HepG2 (cell line): Measurements from ENCODE around the gene MTHFR. TPM values are rescaled to one million over a fixed set of nuclear protein-coding genes. Genes with fewer than 3 reads are reported as not detected.

Source experiments
- AKAP8 ChIP-seq: sonication (generic); formaldehyde crosslinking; IDR thresholded peaks from 2 replicates; pipeline ENCODE4 v1.5.1; 2020; ENCODE audit warnings: mild to moderate bottlenecking, missing genetic modification reagents
- CBX1 ChIP-seq: IDR thresholded peaks from one replicate; pipeline ENCODE4 v1.6.1; 2016; ENCODE audit warnings: antibody characterized with exemption, low read depth
- DBP ChIP-seq: sonication (generic); formaldehyde crosslinking; IDR thresholded peaks from 2 replicates; pipeline ENCODE4 v1.4.0; 2020; ENCODE audit warnings: missing genetic modification reagents; ENCODE audit errors: not compliant biosample characterization
- FOXM1 ChIP-seq: sonication (generic); formaldehyde crosslinking; IDR thresholded peaks from 2 replicates; pipeline ENCODE4 v1.5.0; 2020; ENCODE audit warnings: missing genetic modification reagents
- GMEB1 ChIP-seq: sonication (generic); formaldehyde crosslinking; IDR thresholded peaks from 2 replicates; pipeline ENCODE4 v1.5.1; 2020; ENCODE audit warnings: missing genetic modification reagents, mild to moderate bottlenecking, borderline replicate concordance
- KDM5A ChIP-seq: fragments of 200-600 bp; sonication (generic); IDR thresholded peaks from 2 replicates; pipeline ENCODE4 v1.7.0; 2018; ENCODE audit warnings: antibody characterized with exemption, mild to moderate bottlenecking, low read length, borderline replicate concordance
- KLF11 ChIP-seq: IDR thresholded peaks from 2 replicates; pipeline ENCODE4 v1.6.1; 2016; ENCODE audit warnings: missing compliant biosample characterization
- MAZ ChIP-seq, 2 experiments: sonication (generic) in 1 of 2; formaldehyde crosslinking in 1 of 2; IDR thresholded peaks; 2 replicates each; pipeline versions ENCODE4 v1.5.0 to v1.6.1; 2012 to 2020; ENCODE audit warnings: low read depth in 2 of 2, mild to moderate bottlenecking in 2 of 2, borderline replicate concordance in 1 of 2, improper control_type of control experiment in 1 of 2, low read length in 1 of 2, missing genetic modification reagents in 1 of 2, moderate library complexity in 1 of 2
- MEF2D ChIP-seq: sonication (generic); formaldehyde crosslinking; IDR thresholded peaks from 2 replicates; pipeline ENCODE4 v1.5.1; 2020; ENCODE audit warnings: mild to moderate bottlenecking, missing genetic modification reagents
- PATZ1 ChIP-seq: sonication (generic); formaldehyde crosslinking; IDR thresholded peaks from 2 replicates; pipeline ENCODE4 v1.4.0; 2020; ENCODE audit warnings: missing genetic modification reagents
- PHF21A ChIP-seq: sonication (generic); formaldehyde crosslinking; IDR thresholded peaks from 2 replicates; pipeline ENCODE4 v1.5.0; 2020; ENCODE audit warnings: mild to moderate bottlenecking, missing genetic modification reagents
- POLR2A ChIP-seq, 2 experiments: IDR thresholded peaks; 2 replicates each; pipeline ENCODE4 v1.6.1; 2011; ENCODE audit warnings: low read depth in 2 of 2, low read length in 2 of 2, mild to moderate bottlenecking in 1 of 2, moderate library complexity in 1 of 2; ENCODE audit not compliant: insufficient read depth in 1 of 2
- SNRNP70 ChIP-seq: fragments of 200-400 bp; formaldehyde crosslinking; IDR thresholded peaks from 2 replicates; pipeline ENCODE4 v1.6.1; 2017; ENCODE audit warnings: mild to moderate bottlenecking, low read depth, low read length, moderate library complexity
- ZBTB25 ChIP-seq: IDR thresholded peaks from 2 replicates; pipeline ENCODE4 v1.6.1; 2018; ENCODE audit warnings: missing genetic modification reagents
- ZNF280B ChIP-seq: sonication (generic); formaldehyde crosslinking; IDR thresholded peaks from 2 replicates; pipeline ENCODE4 v1.5.0; 2020; ENCODE audit warnings: missing genetic modification reagents, mild to moderate bottlenecking, borderline replicate concordance
- ZNF414 ChIP-seq: sonication (generic); formaldehyde crosslinking; IDR thresholded peaks from 2 replicates; pipeline ENCODE4 v1.5.0; 2020; ENCODE audit warnings: missing genetic modification reagents
- ZNF563 ChIP-seq: sonication (generic); formaldehyde crosslinking; IDR thresholded peaks from 2 replicates; pipeline ENCODE4 v1.8.0; 2022; ENCODE audit warnings: mild to moderate bottlenecking, moderate library complexity, missing genetic modification reagents
- ZNF605 ChIP-seq: sonication (generic); formaldehyde crosslinking; IDR thresholded peaks from 2 replicates; pipeline ENCODE4 v1.8.0; 2022; ENCODE audit warnings: mild to moderate bottlenecking, missing genetic modification reagents
- ZNF674 ChIP-seq: sonication (generic); formaldehyde crosslinking; IDR thresholded peaks from 2 replicates; pipeline ENCODE4 v1.5.0; 2020; ENCODE audit warnings: low read depth, mild to moderate bottlenecking, missing genetic modification reagents
- ZNF781 ChIP-seq: sonication (generic); formaldehyde crosslinking; IDR thresholded peaks from 2 replicates; pipeline ENCODE4 v1.5.1; 2020; ENCODE audit warnings: borderline replicate concordance, mild to moderate bottlenecking, missing genetic modification reagents; ENCODE audit errors: not compliant biosample characterization
- polyA plus RNA-seq, 8 experiments: library from polyadenylated mRNA; depleted of rRNA in 3 of 8; stranded (reverse) in 7 of 8; unstranded in 1 of 8; fragments of >200 nt; fragmentation: Illumina TruSeq in 4 of 8; extraction: Trizol in 4 of 8; gene quantifications; 2 replicates each; pipeline versions ENCODE4 v1.2.1 to v1.2.3, GENCODE V29; 2011 to 2016; ENCODE audit warnings: low read depth in 4 of 8, missing spikeins in 1 of 8, mixed read lengths in 1 of 8; ENCODE audit not compliant: insufficient read depth in 1 of 8
- total RNA-seq, 5 experiments: library from RNA; depleted of rRNA; stranded (reverse); fragments of >200 nt; fragmentation: Illumina TruSeq; extraction: Trizol; gene quantifications; 2 replicates each; pipeline ENCODE4 v1.2.3, GENCODE V29; 2016; ENCODE audit warnings: low read depth in 1 of 5

Gene MTHFR
- total and polyA plus RNA-seq, 2 of the 13 experiments (the other 11 are each of a cell fraction or from before 2014, with no cell fraction given): 3.8 to 8.2 TPM

- TF ChIP-seq PATZ1 (CRISPR knock-in tag) (0 out of 2 replicates have a peak, but pooled peaks have one; percentile 31), CBX1 (peak; percentile 29), AKAP8 (CRISPR knock-in tag) (peak; percentile 25; the same call in 1 of the 2 replicates), KLF11 (no peak), FOXM1 (CRISPR knock-in tag) (no peak), GMEB1 (CRISPR knock-in tag) (no peak), MAZ (IDR thresholded peaks at IDR 0.05; ENCODE audit: borderline replicate concordance, low read depth, low read length) (no peak), MAZ (CRISPR knock-in tag; IDR thresholded peaks at IDR 0.05; ENCODE audit: low read depth) (no peak; the same call in 1 of the 2 replicates), ZNF280B (CRISPR knock-in tag) (no peak), DBP (no peak), ZNF674 (no peak), ZBTB25 (no peak), ZNF563 (CRISPR knock-in tag) (no peak), ZNF414 (CRISPR knock-in tag) (0 out of 2 replicates have a peak, but pooled peaks have one; percentile 35), KDM5A (no peak), POLR2A (IDR thresholded peaks at IDR 0.05; ENCODE audit: insufficient read depth in 1 of 2, low read depth in 2 of 2, low read length in 2 of 2) (peak in 1 of 2 experiments; percentile 47; a peak in 3 of 4 replicates), ZNF781 (no peak), PHF21A (no peak), ZNF605 (CRISPR knock-in tag) (no peak; the same call in 1 of the 2 replicates), MEF2D (CRISPR knock-in tag) (no peak), SNRNP70 (no peak)
Measured at GRCh38 chr1:11802973-11803885, 2.5 kb downstream of the MTHFR start (continued).
